HepG2 (cell line): Measurements from ENCODE around the gene PLIN3. TPM values are rescaled to one million over a fixed set of nuclear protein-coding genes. Genes with fewer than 3 reads are reported as not detected.

Experiments
- EED ChIP-seq: sonication (generic); formaldehyde crosslinking; IDR thresholded peaks from 2 replicates; pipeline ENCODE4 v1.5.0; 2020; ENCODE audit warnings: mild to moderate bottlenecking, missing genetic modification reagents
- ESRRA ChIP-seq: sonication (generic); formaldehyde crosslinking; IDR thresholded peaks from 2 replicates; pipeline ENCODE4 v1.5.1; 2020; ENCODE audit warnings: mild to moderate bottlenecking, low read depth, missing genetic modification reagents
- FOXO1 ChIP-seq: sonication (generic); formaldehyde crosslinking; IDR thresholded peaks from 2 replicates; pipeline ENCODE4 v1.4.0; 2020; ENCODE audit warnings: missing genetic modification reagents
- FOXP1 ChIP-seq, 2 experiments: fragments of 450-650 bp in 1 of 2; IDR thresholded peaks; 2 replicates each; pipeline ENCODE4 v1.6.1; 2017 to 2018; ENCODE audit warnings: antibody characterized with exemption in 1 of 2
- GATAD2A ChIP-seq: IDR thresholded peaks from 2 replicates; pipeline ENCODE4 v1.6.1; 2016
- GLI4 ChIP-seq: sonication (generic); formaldehyde crosslinking; IDR thresholded peaks from 2 replicates; pipeline ENCODE4 v1.5.1; 2020; ENCODE audit warnings: missing genetic modification reagents, mild to moderate bottlenecking, moderate library complexity, borderline replicate concordance
- HNRNPL ChIP-seq: fragments of 200-400 bp; formaldehyde crosslinking; IDR thresholded peaks from 2 replicates; pipeline ENCODE4 v1.6.1; 2017; ENCODE audit warnings: mild to moderate bottlenecking, low read depth, low read length
- HOXA7 ChIP-seq: sonication (generic); formaldehyde crosslinking; IDR thresholded peaks from 2 replicates; pipeline ENCODE4 v1.8.1; 2022; ENCODE audit warnings: mild to moderate bottlenecking, missing genetic modification reagents, moderate library complexity
- IKZF4 ChIP-seq: sonication (generic); formaldehyde crosslinking; IDR thresholded peaks from 2 replicates; pipeline ENCODE4 v1.5.1; 2020; ENCODE audit warnings: borderline replicate concordance, mild to moderate bottlenecking, low read depth, missing genetic modification reagents; ENCODE audit errors: not compliant biosample characterization
- JDP2 ChIP-seq: sonication (generic); formaldehyde crosslinking; IDR thresholded peaks from 2 replicates; pipeline ENCODE4 v1.8.1; 2022; ENCODE audit warnings: missing genetic modification reagents, borderline replicate concordance
- KLF16 ChIP-seq, 2 experiments: sonication (generic) in 1 of 2; formaldehyde crosslinking in 1 of 2; IDR thresholded peaks; 2 replicates each; pipeline versions ENCODE4 v1.6.1 to v1.8.0; 2016 to 2023; ENCODE audit warnings: missing genetic modification reagents in 2 of 2, missing compliant biosample characterization in 1 of 2
- LCORL ChIP-seq, 2 experiments: fragments of 450-650 bp in 1 of 2; sonication (generic) in 1 of 2; formaldehyde crosslinking in 1 of 2; IDR thresholded peaks; 2 replicates each; pipeline versions ENCODE4 v1.5.0 to v1.6.1; 2017 to 2020; ENCODE audit warnings: antibody characterized with exemption in 1 of 2, missing genetic modification reagents in 1 of 2
- MZF1 ChIP-seq: sonication (generic); formaldehyde crosslinking; IDR thresholded peaks from 2 replicates; pipeline ENCODE4 v1.8.1; 2023; ENCODE audit warnings: mild to moderate bottlenecking, missing genetic modification reagents, borderline replicate concordance
- NCOA2 ChIP-seq: sonication (generic); formaldehyde crosslinking; IDR thresholded peaks from 2 replicates; pipeline ENCODE4 v1.8.0; 2022; ENCODE audit warnings: inconsistent platforms
- NFYB ChIP-seq: sonication (generic); formaldehyde crosslinking; IDR thresholded peaks from 2 replicates; pipeline ENCODE4 v1.4.0; 2020; ENCODE audit warnings: missing genetic modification reagents
- POLR2AphosphoS5 ChIP-seq: IDR thresholded peaks from 2 replicates; pipeline ENCODE4 v1.6.1; 2012; ENCODE audit warnings: low read depth, low read length
- RELA ChIP-seq: sonication (generic); formaldehyde crosslinking; IDR thresholded peaks from 2 replicates; pipeline ENCODE4 v1.4.0; 2020; ENCODE audit warnings: missing genetic modification reagents
- RFXAP ChIP-seq: sonication (generic); formaldehyde crosslinking; IDR thresholded peaks from 2 replicates; pipeline ENCODE4 v1.4.0; 2020; ENCODE audit warnings: missing genetic modification reagents, borderline replicate concordance
- SATB2 ChIP-seq: sonication (generic); formaldehyde crosslinking; IDR thresholded peaks from 2 replicates; pipeline ENCODE4 v1.5.0; 2020; ENCODE audit warnings: missing genetic modification reagents
- ZC3H4 ChIP-seq: sonication (generic); formaldehyde crosslinking; IDR thresholded peaks from 2 replicates; pipeline ENCODE4 v1.4.0; 2020; ENCODE audit warnings: missing genetic modification reagents, borderline replicate concordance
- ZFP36L1 ChIP-seq: sonication (generic); formaldehyde crosslinking; IDR thresholded peaks from 2 replicates; pipeline ENCODE4 v1.8.0; 2022; ENCODE audit warnings: mild to moderate bottlenecking, missing genetic modification reagents, moderate library complexity
- ZFP36L2 ChIP-seq: sonication (generic); formaldehyde crosslinking; IDR thresholded peaks from 2 replicates; pipeline ENCODE4 v1.4.0; 2020; ENCODE audit warnings: missing genetic modification reagents
- ZNF543 ChIP-seq: sonication (generic); formaldehyde crosslinking; IDR thresholded peaks from 2 replicates; pipeline ENCODE4 v1.4.0; 2020; ENCODE audit warnings: mild to moderate bottlenecking, missing genetic modification reagents
- ZNF589 ChIP-seq: sonication (generic); formaldehyde crosslinking; conservative IDR thresholded peaks from 2 replicates; pipeline ENCODE4 v1.8.0; 2022; ENCODE audit warnings: mild to moderate bottlenecking, moderate library complexity, missing genetic modification reagents
- ZNF747 ChIP-seq: sonication (generic); formaldehyde crosslinking; IDR thresholded peaks from 2 replicates; pipeline ENCODE4 v1.8.1; 2023; ENCODE audit warnings: missing genetic modification reagents, mild to moderate bottlenecking, borderline replicate concordance
- ZNF850 ChIP-seq: sonication (generic); formaldehyde crosslinking; conservative IDR thresholded peaks from 2 replicates; pipeline ENCODE4 v1.9.0; 2021; ENCODE audit warnings: mild to moderate bottlenecking, missing genetic modification reagents
- polyA plus RNA-seq, 8 experiments: library from polyadenylated mRNA; depleted of rRNA in 3 of 8; stranded (reverse) in 7 of 8; unstranded in 1 of 8; fragments of >200 nt; fragmentation: Illumina TruSeq in 4 of 8; extraction: Trizol in 4 of 8; gene quantifications; 2 replicates each; pipeline versions ENCODE4 v1.2.1 to v1.2.3, GENCODE V29; 2011 to 2016; ENCODE audit warnings: low read depth in 4 of 8, missing spikeins in 1 of 8, mixed read lengths in 1 of 8; ENCODE audit not compliant: insufficient read depth in 1 of 8
- total RNA-seq, 5 experiments: library from RNA; depleted of rRNA; stranded (reverse); fragments of >200 nt; fragmentation: Illumina TruSeq; extraction: Trizol; gene quantifications; 2 replicates each; pipeline ENCODE4 v1.2.3, GENCODE V29; 2016; ENCODE audit warnings: low read depth in 1 of 5
- TF ChIP-seq, protein P1 (sequence below): sonication (generic); formaldehyde crosslinking; IDR thresholded peaks from 2 replicates; pipeline ENCODE4 v1.9.0; 2021; ENCODE audit warnings: missing genetic modification reagents, mild to moderate bottlenecking, borderline replicate concordance
- TF ChIP-seq, protein P2 (sequence below): IDR thresholded peaks from 2 replicates; pipeline ENCODE4 v1.6.1; 2016; ENCODE audit warnings: missing compliant biosample characterization, missing genetic modification reagents, borderline replicate concordance
- TF ChIP-seq, protein P3 (sequence below): sonication (generic); formaldehyde crosslinking; IDR thresholded peaks from 2 replicates; pipeline ENCODE4 v1.8.0; 2022; ENCODE audit warnings: missing genetic modification reagents, low read depth, mild to moderate bottlenecking, borderline replicate concordance

Gene PLIN3
- total and polyA plus RNA-seq, 2 of the 13 experiments (the other 11 are each of a cell fraction or from before 2014, with no cell fraction given), result 49.3 to 57.9 TPM

DNA sequence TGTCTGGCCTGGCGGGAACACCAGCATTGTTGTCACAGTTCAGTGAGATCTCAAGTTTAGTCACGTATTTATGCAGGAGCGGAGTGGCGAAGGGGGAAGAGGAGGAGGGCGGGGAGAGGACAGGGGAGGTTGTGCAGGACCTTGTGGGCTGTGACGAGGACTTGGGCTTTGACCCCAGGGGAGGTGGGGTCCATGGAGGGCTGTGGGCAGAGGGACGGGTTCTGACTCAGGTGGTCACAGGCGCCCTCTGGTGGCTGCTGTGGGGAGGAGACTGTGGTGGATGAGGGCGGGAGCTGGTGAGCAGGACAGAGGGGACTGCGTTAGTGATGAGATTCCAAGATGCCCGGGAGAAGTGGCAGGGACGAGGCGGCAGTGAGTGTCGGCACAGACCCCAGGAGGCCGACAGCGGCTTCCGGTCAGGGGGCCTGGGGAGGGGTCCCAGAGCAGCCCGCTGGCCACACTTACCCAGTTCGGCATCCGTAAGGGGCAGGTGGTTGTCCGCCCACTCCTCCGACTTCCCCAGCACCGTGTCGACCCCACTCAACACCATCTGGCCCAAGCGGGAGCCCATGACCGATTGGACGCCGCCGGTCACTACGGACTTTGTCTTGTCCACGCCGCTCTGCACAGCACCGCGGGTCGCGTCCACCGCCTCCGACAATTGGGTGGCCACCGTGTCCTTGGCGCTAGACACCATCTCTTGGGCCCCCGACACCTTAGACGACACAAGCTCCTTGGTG is 15.7 kb downstream of the PLIN3 start (continued):
- TF ChIP-seq ZNF747 (CRISPR knock-in tag) (peak; percentile 50; the same call in 1 of the 2 replicates), JDP2 (CRISPR knock-in tag) (no peak), RELA (CRISPR knock-in tag) (no peak), POLR2AphosphoS5 (no peak), MZF1 (no peak), NFYB (CRISPR knock-in tag) (no peak), RFXAP (CRISPR knock-in tag) (no peak), ESRRA (CRISPR knock-in tag) (peak; percentile 75), ZC3H4 (CRISPR knock-in tag) (no peak), ZNF589 (CRISPR knock-in tag) (no peak), HNRNPL (no peak; the same call in 1 of the 2 replicates), FOXP1 (IDR thresholded peaks at IDR 0.05) (no peak), FOXP1 (CRISPR knock-in tag; IDR thresholded peaks at IDR 0.05) (0 out of 2 replicates have a peak, but pooled peaks have one; percentile 13), ZFP36L1 (CRISPR knock-in tag) (no peak), IKZF4 (CRISPR knock-in tag) (no peak), FOXO1 (peak; percentile 26; the same call in 1 of the 2 replicates), ZFP36L2 (CRISPR knock-in tag) (no peak), NCOA2 (CRISPR knock-in tag) (no peak), GLI4 (CRISPR knock-in tag) (no peak), ZNF850 (no peak), GATAD2A (CRISPR knock-in tag) (peak; percentile 69), HOXA7 (no peak), LCORL (IDR thresholded peaks at IDR 0.05) (no peak), LCORL (CRISPR knock-in tag; IDR thresholded peaks at IDR 0.05) (peak; percentile 70), SATB2 (no peak), KLF16 (CRISPR knock-in tag; IDR thresholded peaks at IDR 0.05) (no peak), EED (CRISPR knock-in tag) (0 out of 2 replicates have a peak, but pooled peaks have one; percentile 35), ZNF543 (no peak)
- TF ChIP-seq, protein P1, sequence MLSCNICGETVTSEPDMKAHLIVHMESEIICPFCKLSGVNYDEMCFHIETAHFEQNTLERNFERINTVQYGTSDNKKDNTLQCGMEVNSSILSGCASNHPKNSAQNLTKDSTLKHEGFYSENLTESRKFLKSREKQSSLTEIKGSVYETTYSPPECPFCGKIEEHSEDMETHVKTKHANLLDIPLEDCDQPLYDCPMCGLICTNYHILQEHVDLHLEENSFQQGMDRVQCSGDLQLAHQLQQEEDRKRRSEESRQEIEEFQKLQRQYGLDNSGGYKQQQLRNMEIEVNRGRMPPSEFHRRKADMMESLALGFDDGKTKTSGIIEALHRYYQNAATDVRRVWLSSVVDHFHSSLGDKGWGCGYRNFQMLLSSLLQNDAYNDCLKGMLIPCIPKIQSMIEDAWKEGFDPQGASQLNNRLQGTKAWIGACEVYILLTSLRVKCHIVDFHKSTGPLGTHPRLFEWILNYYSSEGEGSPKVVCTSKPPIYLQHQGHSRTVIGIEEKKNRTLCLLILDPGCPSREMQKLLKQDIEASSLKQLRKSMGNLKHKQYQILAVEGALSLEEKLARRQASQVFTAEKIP (CRISPR knock-in tag), result no peak
- TF ChIP-seq, protein P2, sequence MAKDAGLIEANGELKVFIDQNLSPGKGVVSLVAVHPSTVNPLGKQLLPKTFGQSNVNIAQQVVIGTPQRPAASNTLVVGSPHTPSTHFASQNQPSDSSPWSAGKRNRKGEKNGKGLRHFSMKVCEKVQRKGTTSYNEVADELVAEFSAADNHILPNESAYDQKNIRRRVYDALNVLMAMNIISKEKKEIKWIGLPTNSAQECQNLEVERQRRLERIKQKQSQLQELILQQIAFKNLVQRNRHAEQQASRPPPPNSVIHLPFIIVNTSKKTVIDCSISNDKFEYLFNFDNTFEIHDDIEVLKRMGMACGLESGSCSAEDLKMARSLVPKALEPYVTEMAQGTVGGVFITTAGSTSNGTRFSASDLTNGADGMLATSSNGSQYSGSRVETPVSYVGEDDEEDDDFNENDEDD (CRISPR knock-in tag), result no peak
- TF ChIP-seq, protein P3, sequence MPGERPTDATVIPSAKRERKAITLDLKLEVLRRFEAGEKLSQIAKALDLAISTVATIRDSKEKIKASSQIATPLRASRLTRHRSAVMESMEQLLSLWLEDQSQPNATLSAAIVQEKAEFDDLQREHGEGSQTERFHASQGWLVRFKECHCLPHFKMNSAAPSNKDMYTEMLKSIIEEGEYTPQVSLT (CRISPR knock-in tag), result no peak
